ENCODE measurements around the gene TDP1.

- TF ChIP-seq EZH2phosphoT487 (IDR thresholded peaks at IDR 0.05; ENCODE audit: insufficient read depth, low read depth) (no peak), EZH2 (IDR thresholded peaks at IDR 0.05; ENCODE audit: insufficient read depth, poor library complexity, severe bottlenecking) (no peak)
These were observed 79.3 kb downstream of the TDP1 start for GRCh38 chr14:90034835-90035525.
